GF-D8 (cell line): Measurements from ENCODE around the gene DIP2B.
A peak's percentile ranks its signal among the peaks of the same experiment; 100 is the strongest.
"Not testable (repeated sequence)": the region's sequence is repeated elsewhere in the genome, so short reads cannot be mapped to it uniquely, and the experiment has no call there.

Experiments used
- DNase-seq: peaks from one replicate; lab custom pipeline; 2025; lab: John Stamatoyannopoulos, UW

DIP2B gene

GRCh38 chr12:50504798-50505674 lies at the start of gene DIP2B:
Gene DIP2B (plus strand): TSS chr12:50504985. CDS start chr12:50505141, 156 bp downstream.
- peak; percentile 65 for DNase-seq

- DNase-seq, result no peak
Observed at GRCh38 chr12:50458606-50459005, 46.2 kb upstream of the DIP2B start.

GRCh38 chr12:50467439-50467838 lies 37.3 kb upstream of the DIP2B start:
- DNase-seq, result peak; percentile 20

- DNase-seq, result no peak
Observed at GRCh38 chr12:50477241-50477832, 27.4 kb upstream of the DIP2B start.

- DNase-seq, result no peak
Observed at GRCh38 chr12:50482571-50482970, 22.2 kb upstream of the DIP2B start.

DNA sequence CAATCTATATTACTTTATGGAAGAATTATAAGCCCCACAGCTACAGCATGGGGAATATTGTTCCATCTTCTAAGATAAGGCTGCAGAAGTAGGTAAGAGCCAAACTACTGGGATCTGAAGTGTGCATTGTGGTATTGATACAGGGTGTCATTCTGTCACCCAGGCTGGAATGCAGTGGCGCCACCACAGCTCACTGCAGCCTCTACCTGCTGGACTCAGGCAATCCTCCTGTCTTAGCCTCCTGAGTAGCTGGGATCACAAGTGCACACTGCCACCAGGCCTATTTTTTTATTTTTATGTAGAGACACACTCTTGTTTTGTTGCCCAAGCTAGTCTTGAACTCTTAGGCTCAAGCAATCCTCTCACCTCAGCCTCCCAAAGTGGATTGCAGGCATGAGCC lies 21.3 kb upstream of the DIP2B start:
- DNase-seq, result no peak

DNA sequence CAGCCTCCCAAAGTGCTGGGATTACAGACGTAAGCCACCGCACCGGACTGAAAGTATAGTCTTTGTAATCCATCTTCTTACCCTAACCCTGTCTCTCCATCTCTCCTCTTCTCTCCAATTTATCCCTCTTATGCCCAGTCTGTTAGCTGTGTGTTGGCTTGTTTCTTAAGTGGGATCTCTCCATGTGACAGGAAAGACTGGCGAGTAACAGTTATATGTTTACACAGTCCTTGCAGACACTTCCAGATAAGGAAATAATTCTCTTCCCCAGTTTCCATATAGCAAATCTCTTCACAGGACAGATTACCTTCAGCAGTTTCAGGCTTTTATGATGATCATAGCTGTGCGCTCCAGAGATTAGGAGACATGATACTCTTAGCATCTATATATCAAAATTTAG lies 16.0 kb upstream of the DIP2B start:
- no peak for DNase-seq

DNA sequence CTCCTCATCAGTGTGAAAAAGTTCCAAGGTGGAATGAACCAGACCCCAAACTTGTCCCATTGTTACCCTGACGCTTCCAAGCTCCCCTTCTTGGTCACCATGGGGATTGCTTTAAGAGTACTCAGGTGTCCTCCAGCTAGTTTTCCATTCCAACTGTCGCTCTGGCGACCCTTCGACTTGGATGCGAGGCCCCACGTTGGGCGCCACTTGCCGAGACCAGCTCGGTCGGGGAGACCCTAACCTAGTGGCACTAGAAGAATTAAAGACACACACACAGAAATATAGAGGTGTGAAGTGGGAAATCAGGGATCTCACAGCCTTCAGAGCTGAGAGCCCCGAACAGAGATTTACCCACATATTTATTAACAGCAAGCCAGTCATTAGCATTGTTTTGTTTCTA lies 6.7 kb upstream of the DIP2B start:
- DNase-seq, result not testable (repeated sequence)

- peak; percentile 34 for DNase-seq
Observed at GRCh38 chr12:50505675-50506530, 1.1 kb downstream of the DIP2B start.

DNA sequence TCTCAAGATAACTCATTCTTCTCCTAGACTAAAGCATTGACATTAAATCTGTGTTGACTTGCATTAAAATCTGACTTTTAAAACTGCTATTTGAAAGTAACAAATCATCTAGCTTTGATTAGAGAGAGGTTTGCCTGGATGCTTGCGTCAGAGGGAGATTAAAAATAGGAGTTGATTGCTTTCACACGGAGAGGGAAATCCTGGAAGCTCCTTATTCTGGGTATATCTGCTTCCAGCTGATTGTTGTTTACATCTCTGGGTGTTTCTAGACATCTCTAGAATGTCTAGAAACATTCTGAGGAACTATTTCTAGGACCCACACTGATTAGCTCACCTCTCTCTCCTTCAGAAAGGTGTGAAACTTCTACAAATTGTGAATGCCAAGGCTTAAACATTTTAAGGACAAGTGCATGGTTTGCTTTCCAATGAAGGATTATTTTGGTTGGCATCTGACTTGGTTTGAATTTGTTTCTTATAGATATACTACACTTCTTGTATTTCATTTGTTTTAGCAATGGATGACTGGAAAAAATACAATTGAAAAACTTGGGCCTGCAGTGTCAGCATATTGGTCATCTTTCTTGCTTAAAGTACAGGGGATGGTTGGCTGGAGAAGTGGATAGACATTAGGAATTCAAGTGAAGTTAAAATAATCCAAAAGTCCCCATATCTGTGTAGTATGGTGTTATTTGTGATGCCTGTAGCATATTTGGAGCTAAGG lies 2.1 kb downstream of the DIP2B start:
- DNase-seq, result no peak

GRCh38 chr12:50507474-50507838 lies 2.7 kb downstream of the DIP2B start:
- no peak for DNase-seq

DNA sequence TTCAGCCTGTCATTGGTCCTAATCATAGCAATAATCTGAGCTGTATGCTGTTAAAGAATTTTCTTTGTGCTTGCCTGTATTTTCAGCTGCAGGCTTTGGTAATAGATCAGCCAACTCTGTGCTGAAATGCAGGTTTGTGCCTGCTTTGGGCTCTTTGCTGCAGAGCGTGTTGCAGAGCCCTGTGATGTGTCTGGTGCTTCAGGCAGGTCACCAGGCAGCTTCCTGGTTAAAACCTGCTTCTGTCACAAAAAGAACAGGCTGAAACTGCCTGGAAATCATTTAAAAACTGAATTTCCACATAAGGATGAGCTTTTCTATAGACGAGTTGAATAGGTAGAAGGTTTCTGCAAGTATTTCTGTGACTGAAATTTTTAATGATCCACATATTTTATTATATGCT lies 3.1 kb downstream of the DIP2B start:
- no peak for DNase-seq

DNA sequence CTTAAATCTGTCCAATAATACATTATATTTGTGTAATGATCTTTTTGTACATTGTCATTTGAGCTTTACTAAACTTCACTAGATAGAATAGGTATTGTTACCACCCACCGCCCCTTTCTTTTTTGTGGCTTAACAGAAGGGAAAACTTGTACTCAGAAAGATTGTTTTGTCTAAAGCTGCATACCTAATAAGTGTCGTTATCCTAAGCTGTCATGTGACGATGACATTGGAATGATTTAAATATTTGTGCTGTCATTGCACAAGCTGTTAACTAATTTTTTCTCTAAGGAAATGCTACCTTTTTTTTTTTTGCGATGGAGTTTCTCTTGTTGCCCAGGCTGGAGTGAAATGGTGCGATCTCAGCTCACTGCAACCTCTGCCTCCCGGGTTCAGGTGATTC lies 3.6 kb downstream of the DIP2B start:
- DNase-seq, result no peak

- DNase-seq, result peak; percentile 20
Observed at GRCh38 chr12:50508970-50509663, 4.3 kb downstream of the DIP2B start.

GRCh38 chr12:50514526-50515276 lies 9.9 kb downstream of the DIP2B start:
- DNase-seq, result no peak

- peak; percentile 9 for DNase-seq
Observed at GRCh38 chr12:50515587-50515986, 10.8 kb downstream of the DIP2B start.

- DNase-seq, result peak; percentile 80
Observed at GRCh38 chr12:50517421-50518048, 12.8 kb downstream of the DIP2B start.

DNA sequence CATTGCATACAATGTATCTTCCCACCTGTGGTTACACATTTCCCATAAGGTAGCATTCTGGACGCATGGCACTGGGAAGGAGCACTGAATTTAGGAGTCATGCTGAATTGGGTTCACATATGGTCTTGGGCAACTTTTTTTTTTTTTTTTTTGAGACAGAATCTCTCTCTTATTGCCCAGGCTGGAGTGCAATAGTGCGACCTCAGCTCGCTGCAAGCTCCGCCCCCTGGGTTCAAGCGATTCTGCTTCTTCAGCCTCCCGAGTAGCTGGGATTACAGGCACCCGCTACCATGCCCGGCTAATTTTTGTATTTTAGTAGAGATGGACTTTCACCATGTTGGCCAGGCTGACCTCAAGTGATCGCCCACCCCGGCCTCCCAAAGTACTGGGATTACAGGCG lies 13.3 kb downstream of the DIP2B start:
- DNase-seq, result no peak

GRCh38 chr12:50519353-50519752 lies 14.6 kb downstream of the DIP2B start:
- DNase-seq, result no peak
